DMS53 treated with DMSO at 0.1 percent for 48 hours (cell line): ENCODE measurements around the gene NAV2.
A peak's percentile ranks its signal among the peaks of the same experiment; 100 is the strongest.
"Not testable (repeated sequence)": the region's sequence is repeated elsewhere in the genome, so short reads cannot be mapped to it uniquely, and the experiment has no call there.

ENCODE experiments used
- DNase-seq: peaks from one replicate; lab custom pipeline; 2025; ENCODE audit not compliant: unreplicated experiment; lab: John Stamatoyannopoulos, UW

Gene NAV2

GRCh38 chr11:19939415-19939929 is 226.8 kb downstream of the NAV2 start:
- DNase-seq = peak; percentile 22

- DNase-seq = no peak
Measured at GRCh38 chr11:19940831-19941230, 228.2 kb downstream of the NAV2 start.

- DNase-seq = no peak
Measured at GRCh38 chr11:19946681-19947080, 234.0 kb downstream of the NAV2 start.

GRCh38 chr11:19947537-19948114 is 235.0 kb downstream of the NAV2 start:
- no peak for DNase-seq

GRCh38 chr11:19949606-19950005 is 237.0 kb downstream of the NAV2 start:
- no peak for DNase-seq

GRCh38 chr11:19951558-19952115 is 239.0 kb downstream of the NAV2 start:
- peak; percentile 81 for DNase-seq

- DNase-seq = no peak
Measured at GRCh38 chr11:19952116-19952605, 239.5 kb downstream of the NAV2 start.

- no peak for DNase-seq
Measured at GRCh38 chr11:19952911-19953310, 240.3 kb downstream of the NAV2 start.

- no peak for DNase-seq
Measured at GRCh38 chr11:19953336-19953735, 240.7 kb downstream of the NAV2 start.

- DNase-seq = peak; percentile 92
Measured at GRCh38 chr11:19953909-19954308, 241.3 kb downstream of the NAV2 start.

- no peak for DNase-seq
Measured at GRCh38 chr11:19954899-19955298, 242.3 kb downstream of the NAV2 start.

- no peak for DNase-seq
Measured at GRCh38 chr11:19955660-19956059, 243.0 kb downstream of the NAV2 start.

- no peak for DNase-seq
Measured at GRCh38 chr11:19956228-19956627, 243.6 kb downstream of the NAV2 start.

- DNase-seq = no peak
Measured at GRCh38 chr11:19957294-19957943, 244.8 kb downstream of the NAV2 start.

GRCh38 chr11:19958204-19958603 is 245.6 kb downstream of the NAV2 start:
- no peak for DNase-seq

GRCh38 chr11:19959210-19959609 is 246.6 kb downstream of the NAV2 start:
- no peak for DNase-seq

- no peak for DNase-seq
Measured at GRCh38 chr11:19959648-19960059, 247.0 kb downstream of the NAV2 start.

GRCh38 chr11:19960410-19960809 is 247.8 kb downstream of the NAV2 start:
- not testable (repeated sequence) for DNase-seq

GRCh38 chr11:19961225-19961624 is 248.6 kb downstream of the NAV2 start:
- no peak for DNase-seq

GRCh38 chr11:19962053-19962800 is 249.6 kb downstream of the NAV2 start:
- DNase-seq = no peak

- DNase-seq = no peak
Measured at GRCh38 chr11:19962801-19963175, 250.2 kb downstream of the NAV2 start.
